ENCODE measurements around the gene CENPX.
A peak's percentile ranks its signal among the peaks of the same experiment; 100 is the strongest.
"Not testable (repeated sequence)": the region's sequence is repeated elsewhere in the genome, so short reads cannot be mapped to it uniquely, and the experiment has no call there.

Gene CENPX

GRCh38 chr17:82041144-82041814 lies 18.6 kb upstream of the CENPX start:
- in situ Hi-C loops (cut with MboI; ENCODE audit: low pct_unique_long_range_greater_than_20kb, low sequenced_read_pairs, unreplicated experiment): no loop called here
- no peak for TF ChIP-seq CTCF (IDR thresholded peaks at IDR 0.05; ENCODE audit: extremely low read depth, insufficient read depth, missing control alignments)
- no peak for DNase-seq (ENCODE audit: low spot score)

- no peak for TF ChIP-seq CTCF (IDR thresholded peaks at IDR 0.05; ENCODE audit: extremely low read depth, insufficient read depth, missing control alignments)
- in situ Hi-C loops (cut with MboI; ENCODE audit: low pct_unique_long_range_greater_than_20kb, low sequenced_read_pairs, unreplicated experiment): loop anchor here (10.0 kb wide), 1 partner anchor 125 kb away; no protein-coding TSS in a partner anchor
- no peak for DNase-seq (ENCODE audit: low spot score)
These were observed 17.1 kb upstream of the CENPX start for GRCh38 chr17:82039695-82040299.

- in situ Hi-C loops (cut with MboI; ENCODE audit: low pct_unique_long_range_greater_than_20kb, low sequenced_read_pairs, unreplicated experiment): loop anchor here (10.0 kb wide), 1 partner anchor 126 kb away; no protein-coding TSS in a partner anchor
- not testable (repeated sequence) for DNase-seq (ENCODE audit: low spot score)
These were observed 16.2 kb upstream of the CENPX start for GRCh38 chr17:82038796-82039409.

GRCh38 chr17:82037889-82038195 lies 15.2 kb upstream of the CENPX start:
- no peak for TF ChIP-seq CTCF (IDR thresholded peaks at IDR 0.05; ENCODE audit: extremely low read depth, insufficient read depth, missing control alignments)
- no peak for DNase-seq (ENCODE audit: low spot score)
- in situ Hi-C loops (cut with MboI; ENCODE audit: low pct_unique_long_range_greater_than_20kb, low sequenced_read_pairs, unreplicated experiment): loop anchor here (10.0 kb wide), 1 partner anchor 127 kb away; no protein-coding TSS in a partner anchor

- in situ Hi-C loops (cut with MboI; ENCODE audit: low pct_unique_long_range_greater_than_20kb, low sequenced_read_pairs, unreplicated experiment): loop anchor here (10.0 kb wide), 1 partner anchor 128 kb away; no protein-coding TSS in a partner anchor
- peak; percentile 91 for TF ChIP-seq CTCF (IDR thresholded peaks at IDR 0.05; ENCODE audit: extremely low read depth, insufficient read depth, missing control alignments)
- DNase-seq (ENCODE audit: low spot score): peak; percentile 98
These were observed 14.6 kb upstream of the CENPX start, which contains the start of gene DCXR for GRCh38 chr17:82037092-82037888. Gene DCXR, minus strand, starts transcription at chr17:82037697. Its CDS starts 15 bp downstream, at chr17:82037682.

- TF ChIP-seq CTCF (IDR thresholded peaks at IDR 0.05; ENCODE audit: extremely low read depth, insufficient read depth, missing control alignments): no peak
- in situ Hi-C loops (cut with MboI; ENCODE audit: low pct_unique_long_range_greater_than_20kb, low sequenced_read_pairs, unreplicated experiment): loop anchor here (10.0 kb wide), 1 partner anchor 128 kb away; no protein-coding TSS in a partner anchor
- DNase-seq (ENCODE audit: low spot score): no peak
These were observed 14.0 kb upstream of the CENPX start for GRCh38 chr17:82036634-82037091.
